OCI-LY3 (cell line): ENCODE measurements around the gene HSPA1B.
"Not testable (repeated sequence)": the region's sequence is repeated elsewhere in the genome, so short reads cannot be mapped to it uniquely, and the experiment has no call there.

Source experiments
- CTCF ChIP-seq: fragments of 200-600, 300-600 bp; sonication (generic); IDR thresholded peaks from 2 replicates; pipeline ENCODE4 v1.5.1; 2014; ENCODE audit warnings: antibody characterized with exemption, low read length, low read depth
- EZH2phosphoT487 ChIP-seq: fragments of 200-600 bp; shearing (Covaris generic); IDR thresholded peaks from 2 replicates; pipeline ENCODE4 v1.6.1; 2018; ENCODE audit warnings: antibody characterized with exemption, mixed run types, low read depth

- TF ChIP-seq CTCF, EZH2phosphoT487: not testable (repeated sequence)
Measured at GRCh38 chr6:31868658-31868971, 41.1 kb downstream of the HSPA1B start.
